HepG2 (cell line): ENCODE data around the gene HPRT1.

ENCODE experiments used
- BCL3 ChIP-seq: sonication (generic); formaldehyde crosslinking; IDR thresholded peaks from 2 replicates; pipeline ENCODE4 v1.5.1; 2020; ENCODE audit warnings: mild to moderate bottlenecking, missing genetic modification reagents, moderate library complexity
- CTCF ChIP-seq: sonication (generic); formaldehyde crosslinking; IDR thresholded peaks from 2 replicates; pipeline ENCODE4 v1.5.0; 2020; ENCODE audit warnings: mild to moderate bottlenecking, missing genetic modification reagents, moderate library complexity
- JDP2 ChIP-seq: sonication (generic); formaldehyde crosslinking; IDR thresholded peaks from 2 replicates; pipeline ENCODE4 v1.8.1; 2022; ENCODE audit warnings: missing genetic modification reagents, borderline replicate concordance
- ZBTB10 ChIP-seq: sonication (generic); formaldehyde crosslinking; IDR thresholded peaks from 2 replicates; pipeline ENCODE4 v1.4.0; 2020; ENCODE audit warnings: missing genetic modification reagents, borderline replicate concordance
- ZBTB26 ChIP-seq: IDR thresholded peaks from 2 replicates; pipeline ENCODE4 v1.6.1; 2016; ENCODE audit warnings: missing compliant biosample characterization, missing genetic modification reagents, borderline replicate concordance
- ZMYM2 ChIP-seq: sonication (generic); formaldehyde crosslinking; IDR thresholded peaks from 2 replicates; pipeline ENCODE4 v1.8.0; 2022; ENCODE audit warnings: mild to moderate bottlenecking, missing genetic modification reagents
- ZNF224 ChIP-seq: sonication (generic); formaldehyde crosslinking; IDR thresholded peaks from 2 replicates; pipeline ENCODE4 v1.5.0; 2020; ENCODE audit warnings: mild to moderate bottlenecking, missing genetic modification reagents
- ZNF414 ChIP-seq: sonication (generic); formaldehyde crosslinking; IDR thresholded peaks from 2 replicates; pipeline ENCODE4 v1.5.0; 2020; ENCODE audit warnings: missing genetic modification reagents
- ZNF512B ChIP-seq: sonication (generic); formaldehyde crosslinking; IDR thresholded peaks from 2 replicates; pipeline ENCODE4 v1.5.1; 2020; ENCODE audit warnings: missing genetic modification reagents, mild to moderate bottlenecking, borderline replicate concordance
- ZNF747 ChIP-seq: sonication (generic); formaldehyde crosslinking; IDR thresholded peaks from 2 replicates; pipeline ENCODE4 v1.8.1; 2023; ENCODE audit warnings: missing genetic modification reagents, mild to moderate bottlenecking, borderline replicate concordance

- no peak for TF ChIP-seq ZMYM2 (CRISPR knock-in tag)
- no peak for TF ChIP-seq ZNF747 (CRISPR knock-in tag)
- no peak for TF ChIP-seq ZNF512B
- no peak for TF ChIP-seq ZNF224 (CRISPR knock-in tag)
- TF ChIP-seq ZBTB10, result no peak
- TF ChIP-seq BCL3 (CRISPR knock-in tag), result no peak
- TF ChIP-seq JDP2 (CRISPR knock-in tag), result no peak
- no peak for TF ChIP-seq ZNF414 (CRISPR knock-in tag)
- TF ChIP-seq ZBTB26, result no peak
- TF ChIP-seq CTCF (CRISPR knock-in tag), result no peak
These were observed 24.1 kb upstream of the HPRT1 start for GRCh38 chrX:134435894-134436293.
